GM12801 (cell line): Measurements from ENCODE around the gene LPGAT1.

Experiments used
- CTCF ChIP-seq: IDR thresholded peaks from one replicate; pipeline ENCODE4 v1.5.1; 2011; ENCODE audit warnings: control low read depth; ENCODE audit not compliant: insufficient read length; ENCODE audit errors: extremely low read depth

The LPGAT1 gene

GRCh38 chr1:211830328-211831142 lies at the start of gene LPGAT1:
Gene LPGAT1, minus strand, starts transcription at chr1:211830763. Its CDS starts 1,467 bp downstream, at chr1:211829296.
- TF ChIP-seq CTCF = no peak

- TF ChIP-seq CTCF = no peak
Observed at GRCh38 chr1:211879475-211879874, 48.9 kb upstream of the LPGAT1 start.

- no peak for TF ChIP-seq CTCF
Observed at GRCh38 chr1:211876851-211877590, 46.5 kb upstream of the LPGAT1 start.

GRCh38 chr1:211875541-211875940 lies 45.0 kb upstream of the LPGAT1 start:
- no peak for TF ChIP-seq CTCF

DNA sequence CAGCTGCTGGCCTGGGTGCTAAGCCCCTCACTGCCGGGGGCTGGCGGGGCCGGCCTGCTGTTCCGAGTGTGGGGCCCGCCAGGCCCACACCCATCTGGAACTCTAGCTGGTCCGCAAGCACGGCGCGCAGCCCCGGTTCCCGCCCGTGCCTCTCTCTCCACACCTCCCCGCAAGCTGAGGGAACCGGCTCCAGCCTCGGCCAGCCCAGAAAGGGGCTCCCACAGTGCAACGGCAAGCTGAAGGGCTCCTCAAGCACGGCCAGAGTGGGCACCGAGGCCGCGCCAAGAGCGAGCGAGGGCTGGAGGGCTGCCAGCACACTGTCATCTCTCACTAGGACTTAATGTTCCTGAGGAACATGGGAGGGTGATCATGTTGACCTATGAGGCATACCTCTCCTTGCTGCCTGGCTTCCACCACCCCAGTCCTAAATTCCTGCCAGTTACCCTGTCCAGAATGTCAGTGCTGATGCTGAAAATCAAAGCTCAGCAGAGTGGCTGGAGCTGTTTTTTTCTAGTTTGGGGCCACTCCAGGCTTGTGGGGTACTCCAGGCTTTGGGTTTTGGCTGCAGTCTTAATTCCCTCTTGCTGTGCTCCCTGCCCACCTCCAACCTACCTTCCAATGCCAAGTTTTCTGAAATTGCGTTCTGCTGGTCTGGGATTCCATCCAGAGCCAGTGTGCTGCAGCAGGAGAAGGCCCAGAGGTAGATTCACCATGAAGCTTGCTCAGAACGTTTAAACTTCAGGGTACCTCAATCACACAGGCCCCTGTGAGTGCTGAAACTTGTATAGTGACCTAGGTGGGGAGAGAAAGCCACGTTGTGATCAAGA lies 44.2 kb upstream of the LPGAT1 start:
- no peak for TF ChIP-seq CTCF

DNA sequence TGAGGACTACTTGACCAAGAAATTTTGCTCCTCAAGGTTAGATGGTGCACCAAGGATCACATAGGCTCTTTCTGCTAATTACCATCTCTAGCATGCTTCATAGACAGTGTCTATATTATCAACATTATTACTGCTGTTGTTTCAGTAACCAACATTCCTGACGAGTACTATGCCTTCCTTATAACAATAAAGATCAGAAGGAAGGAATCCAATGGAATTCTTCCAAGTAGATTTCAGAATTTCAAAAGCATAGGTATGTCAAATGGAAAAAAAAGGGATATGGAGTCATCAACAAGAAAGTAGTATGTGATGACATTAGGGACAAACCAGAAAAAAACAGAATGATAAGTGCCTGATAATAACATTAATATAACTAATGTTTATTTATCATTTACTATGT lies 39.6 kb upstream of the LPGAT1 start:
- no peak for TF ChIP-seq CTCF

- TF ChIP-seq CTCF = no peak
Observed at GRCh38 chr1:211865180-211865579, 34.6 kb upstream of the LPGAT1 start.
